Posterior cingulate gyrus (tissue), 11 donors: ENCODE results near the gene SYTL2.
"Not testable (repeated sequence)": the region's sequence is repeated elsewhere in the genome, so short reads cannot be mapped to it uniquely, and the experiment has no call there.

ENCODE experiments used
- DNase-seq, 10 donors: peaks; one replicate each; pipeline versions ENCODE4 v3.0.0 to v3.0.0-alpha.2; 2020 to 2021; ENCODE audit warnings: mixed read lengths in 3 of 10
- intact Hi-C: fragments of 100-400 bp; cut with DNase I; formaldehyde crosslinking; loops from one replicate; pipeline ENCODE4 v1.15.1; 2023

Gene SYTL2

GRCh38 chr11:85699957-85700741 lies 110.8 kb downstream of the SYTL2 start:
- intact Hi-C loops, result no loop called here
- DNase-seq, result no peak

DNA sequence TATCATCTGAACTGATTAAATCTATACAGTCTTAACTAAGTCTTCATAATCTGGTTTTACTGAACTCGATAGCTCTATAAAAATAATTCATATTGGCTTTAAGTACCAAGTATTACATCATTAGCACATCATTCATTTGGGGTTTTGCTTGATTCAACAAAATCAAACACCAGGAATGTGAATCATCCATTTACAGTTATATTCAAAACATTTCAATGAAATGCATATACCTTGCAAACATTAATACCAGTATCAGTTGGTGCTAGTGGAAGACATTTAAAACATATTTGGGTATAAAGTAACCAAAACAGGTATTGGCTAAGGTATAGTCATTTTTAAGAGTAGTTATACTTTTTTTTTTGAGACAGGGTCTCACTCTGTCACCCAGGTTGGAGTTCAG lies 112.7 kb downstream of the SYTL2 start:
- intact Hi-C loops, result no loop called here
- DNase-seq, result no peak

GRCh38 chr11:85697747-85698146 lies 113.2 kb downstream of the SYTL2 start:
- no peak for DNase-seq
- intact Hi-C loops, result no loop called here

GRCh38 chr11:85695546-85695945 lies 115.4 kb downstream of the SYTL2 start:
- DNase-seq, result no peak
- intact Hi-C loops, result loop anchor here (2.0 kb wide), 1 partner anchor 159 kb away; the partner anchor contains the start of gene CCDC83

GRCh38 chr11:85694385-85694980 lies 116.5 kb downstream of the SYTL2 start:
- peak in 1 of 10 donors; percentile 20 for DNase-seq
- intact Hi-C loops, result loop anchor here (2.0 to 5.0 kb wide), 2 partner anchors 133 to 160 kb away; partner anchors contain the start of gene CCDC83

GRCh38 chr11:85685820-85686459 lies 125.0 kb downstream of the SYTL2 start, which contains the start of gene CCDC89:
TSS of gene CCDC89 (minus strand) at chr11:85686195. CDS start at chr11:85686130, 65 bp downstream.
- intact Hi-C loops, result no loop called here

GRCh38 chr11:85685125-85685819 lies 125.7 kb downstream of the SYTL2 start:
- intact Hi-C loops, result no loop called here

More at GRCh38 chr11:85685820-85686459, 125.0 kb downstream of the SYTL2 start, which contains the start of gene CCDC89:
- DNase-seq, result peak; percentile 29 to 93 (median 50)

DNA sequence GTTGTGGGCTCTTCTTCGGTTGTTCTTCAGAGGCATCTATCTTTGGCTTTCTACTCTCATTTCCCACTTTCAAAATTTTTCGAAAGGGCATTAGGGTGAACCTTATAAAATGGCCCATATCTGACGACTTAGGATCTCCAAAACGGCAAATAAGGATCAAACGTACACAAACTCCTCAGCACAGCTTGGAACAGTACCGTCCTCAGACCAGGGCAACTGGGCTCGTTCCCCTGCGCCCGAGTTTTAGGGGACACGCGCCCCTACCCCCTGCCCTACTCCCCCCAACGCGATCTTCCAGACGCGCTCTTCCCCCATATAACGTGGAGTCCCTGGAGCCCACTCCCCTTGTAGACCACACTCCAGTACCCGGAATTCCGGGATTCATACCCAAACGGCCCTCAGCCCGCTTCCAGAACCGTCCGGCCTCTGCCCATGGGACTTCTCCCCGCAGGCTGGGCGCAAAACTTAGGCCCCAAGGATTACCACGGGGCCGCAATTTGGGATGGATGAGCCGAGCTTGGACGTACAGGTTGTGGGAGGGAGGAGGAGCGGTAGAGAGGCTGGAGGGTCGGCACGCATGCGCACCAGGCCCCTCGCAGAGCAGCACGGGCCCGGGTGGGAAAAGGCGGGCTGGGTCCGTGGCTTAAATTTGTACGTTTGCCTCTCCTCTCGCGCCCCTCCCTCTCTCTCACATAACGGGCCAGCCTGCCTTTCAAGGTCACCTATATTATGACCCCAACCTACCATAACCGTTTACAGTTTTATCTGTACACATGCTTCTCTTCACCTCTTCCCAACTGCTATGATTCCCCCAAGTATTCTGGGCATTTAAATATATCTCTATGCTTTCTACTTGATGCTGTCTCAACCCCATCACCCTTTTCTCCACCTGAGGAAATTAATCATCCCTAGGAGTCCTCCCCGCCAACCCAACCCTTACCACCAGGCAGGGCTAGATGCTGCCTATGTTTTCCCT lies 128.3 kb downstream of the SYTL2 start:
- intact Hi-C loops, result no loop called here
- DNase-seq, result peak; percentile 45 to 95 (median 70)

More at GRCh38 chr11:85685125-85685819, 125.7 kb downstream of the SYTL2 start:
- DNase-seq, result peak in 4 of 10 donors; percentile 12 to 83 (median 44)

- no peak for DNase-seq
- intact Hi-C loops, result no loop called here
These were observed 130.0 kb downstream of the SYTL2 start for GRCh38 chr11:85680897-85681296.

- intact Hi-C loops, result no loop called here
- no peak for DNase-seq
These were observed 131.4 kb downstream of the SYTL2 start for GRCh38 chr11:85679576-85679975.

- intact Hi-C loops, result no loop called here
- DNase-seq, result no peak
These were observed 137.5 kb downstream of the SYTL2 start for GRCh38 chr11:85673393-85673792.

DNA sequence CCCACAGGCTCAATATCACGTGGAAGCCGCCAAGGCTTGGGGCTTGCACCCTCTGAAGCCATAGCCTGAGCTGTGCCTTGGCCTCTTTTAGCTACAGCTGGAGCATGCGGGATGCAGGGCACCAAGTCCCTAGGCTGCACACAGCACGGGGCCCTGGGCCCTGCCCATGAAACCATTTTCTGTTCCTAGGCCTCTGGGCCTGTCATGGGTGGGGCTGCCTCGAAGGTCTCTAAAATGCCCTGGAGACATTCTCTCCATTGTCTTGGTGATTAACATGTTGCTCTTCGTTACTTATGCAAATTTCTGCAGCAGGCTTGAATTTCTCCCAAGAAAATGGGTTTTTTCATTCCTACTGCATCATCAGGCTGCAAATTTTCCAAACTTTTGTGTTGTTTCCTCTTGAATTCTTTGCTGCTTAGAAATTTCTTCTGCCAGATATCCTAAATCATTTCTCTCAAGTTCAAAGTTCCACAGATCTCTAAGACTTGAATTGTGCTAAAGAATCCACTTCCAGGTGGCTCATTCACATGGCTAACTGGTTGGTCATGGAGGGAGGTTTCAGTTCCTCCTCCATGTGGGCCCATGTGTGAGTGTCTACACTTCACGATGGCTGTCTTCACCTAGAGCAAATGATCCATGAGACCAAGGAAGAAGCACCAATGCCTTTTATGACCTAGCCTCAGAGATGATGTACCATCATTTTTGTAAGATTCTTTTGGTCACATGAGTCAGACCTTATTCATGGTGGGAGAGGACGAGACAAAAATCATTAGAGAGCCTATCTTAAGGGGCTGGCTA lies 138.6 kb downstream of the SYTL2 start:
- intact Hi-C loops, result no loop called here
- peak in 1 of 10 donors; percentile 34 for DNase-seq

- intact Hi-C loops, DNase-seq: not testable (repeated sequence)
These were observed 139.8 kb downstream of the SYTL2 start for GRCh38 chr11:85670949-85671663.

- DNase-seq, result no peak
- intact Hi-C loops, result loop anchor here (10.0 kb wide), 1 partner anchor 637 kb away; the partner anchor contains the start of gene HIKESHI
These were observed 142.8 kb downstream of the SYTL2 start for GRCh38 chr11:85668157-85668556.

DNA sequence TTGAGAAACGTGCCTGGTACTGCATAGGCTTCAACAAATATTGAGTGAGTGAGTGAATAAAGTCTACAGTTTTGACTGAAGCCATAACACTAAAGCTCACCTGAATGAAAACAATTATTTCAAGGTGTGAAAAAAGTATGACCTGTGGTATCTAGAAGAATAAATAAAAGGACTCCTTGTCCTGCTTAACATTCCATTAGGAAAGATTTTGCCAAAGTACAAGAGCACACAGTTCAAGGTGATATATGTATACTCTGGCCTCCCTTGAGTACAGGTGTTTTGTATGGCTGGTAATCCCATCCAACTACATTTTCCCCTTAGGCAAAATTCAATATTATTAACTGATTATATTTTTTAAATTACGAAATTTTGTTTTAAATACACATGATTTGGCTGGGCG lies 144.3 kb downstream of the SYTL2 start:
- intact Hi-C loops, result loop anchor here (10.0 kb wide), 1 partner anchor 638 kb away; the partner anchor contains the start of gene HIKESHI
- no peak for DNase-seq

- no peak for DNase-seq
These were observed 145.2 kb downstream of the SYTL2 start for GRCh38 chr11:85665733-85666132.

More at GRCh38 chr11:85665733-85666132, 145.2 kb downstream of the SYTL2 start:
- intact Hi-C loops, result loop anchor here (2.0 to 10.0 kb wide), 2 partner anchors 19 to 639 kb away; partner anchors contain the start of genes HIKESHI and TMEM126A
